Activated CD4-positive, alpha-beta T cell treated with anti-CD3 and anti-CD28 coated beads for 36 hours (primary cell): ENCODE results near the gene CCDC50. TPM values are rescaled to one million over a fixed set of nuclear protein-coding genes. Genes with fewer than 3 reads are reported as not detected.

Experiments used
- ATAC-seq: fragments of 200-7000 bp; cut with Tn5 transposase; one replicate; pipeline ENCODE4 v1.10.0; 2021; ENCODE audit warnings: mild to moderate bottlenecking, moderate library complexity
- CTCF ChIA-PET: fragments of 350-600 bp; sonication (Branson Sonifier 250); formaldehyde crosslinking; loops from one replicate; lab custom pipeline; 2021; ENCODE audit warnings: antibody characterized with exemption; lab: Charles Lee
- POLR2A ChIA-PET: fragments of 350-600 bp; sonication (Branson Sonifier 250); formaldehyde crosslinking; loops from one replicate; lab custom pipeline; 2021; ENCODE audit warnings: antibody characterized with exemption, inconsistent platforms; lab: Charles Lee
- DNase-seq: peaks from one replicate; pipeline ENCODE4 v3.0.0-alpha.2; 2020
- H3K27ac Mint-ChIP-seq: one replicate; pipeline ENCODE4 v1.8.0; 2021; ENCODE audit warnings: mixed read lengths
- H3K27me3 Mint-ChIP-seq: one replicate; pipeline ENCODE4 v1.8.0; 2021; ENCODE audit warnings: mixed read lengths
- H3K36me3 Mint-ChIP-seq: one replicate; pipeline ENCODE4 v1.8.0; 2021; ENCODE audit warnings: low read depth, mixed read lengths
- H3K4me1 Mint-ChIP-seq: one replicate; pipeline ENCODE4 v1.8.0; 2021; ENCODE audit warnings: mixed read lengths
- H3K4me3 Mint-ChIP-seq: one replicate; pipeline ENCODE4 v1.8.0; 2021; ENCODE audit warnings: mild to moderate bottlenecking, moderate library complexity, mixed read lengths
- H3K9me3 Mint-ChIP-seq: one replicate; pipeline ENCODE4 v1.8.0; 2021; ENCODE audit warnings: low read depth, mixed read lengths
- intact Hi-C, 2 experiments: fragments of 100-400 bp; cut with DNase I in 1 of 2; cut with micrococcal nuclease in 1 of 2; formaldehyde crosslinking; loops; one replicate each; pipeline versions ENCODE4 v1.14.2 to v1.15.1; 2022 to 2024; cut with DNase I, micrococcal nuclease
- total RNA-seq, 2 experiments: library from RNA; stranded (reverse); gene quantifications; one replicate each; pipeline ENCODE4 v1.2.3, GENCODE V29; 2021

CCDC50 gene
- total RNA-seq, 2 experiments from 2014 or later: 26.5 to 27.2 TPM

- ATAC-seq (no peak), DNase-seq (no peak)
- Mint-ChIP-seq H3K36me3 (no peaks in the 10 kb centered on the region), H3K27ac (no peak overlapping the region), H3K4me1 (peaks cover 25% of the 10 kb centered on the region), H3K9me3 (no peaks in the 10 kb centered on the region), H3K4me3 (no peak overlapping the region), H3K27me3 (no peaks in the 10 kb centered on the region)
- POLR2A ChIA-PET: no interaction called here
- CTCF ChIA-PET: no interaction called here
- intact Hi-C loops: no loop called here
Measured at GRCh38 chr3:191352014-191352413, 22.8 kb downstream of the CCDC50 start.

GRCh38 chr3:191353022-191353777 is 24.0 kb downstream of the CCDC50 start:
- DNase-seq: no peak
- POLR2A ChIA-PET: no interaction called here
- CTCF ChIA-PET: interaction anchor here (1.2 kb wide), 1 partner anchor 20 kb away, joined by 3 read pairs; no protein-coding TSS in a partner anchor
- Mint-ChIP-seq H3K9me3 (no peaks in the 10 kb centered on the region), H3K4me3 (no peak overlapping the region), H3K36me3 (peaks cover 3% of the 10 kb centered on the region), H3K27me3 (no peaks in the 10 kb centered on the region), H3K27ac (no peak overlapping the region), H3K4me1 (peaks cover 26% of the 10 kb centered on the region)
- ATAC-seq: no peak
- intact Hi-C loops: no loop called here

GRCh38 chr3:191355406-191355805 is 26.2 kb downstream of the CCDC50 start:
- H3K27me3 Mint-ChIP-seq: no peaks in the 10 kb centered on the region
- H3K4me3 Mint-ChIP-seq: no peak overlapping the region
- POLR2A ChIA-PET: interaction anchor here (0.6 kb wide), 1 partner anchor 848 kb away, joined by 3 read pairs; no protein-coding TSS in a partner anchor
- H3K4me1 Mint-ChIP-seq: peaks cover 36% of the 10 kb centered on the region
- H3K27ac Mint-ChIP-seq: no peak overlapping the region
- DNase-seq (no peak), ATAC-seq (peak; percentile 46)
- peaks cover 6% of the 10 kb centered on the region for H3K36me3 Mint-ChIP-seq
- intact Hi-C loops: no loop called here
- CTCF ChIA-PET: interaction anchor here (1.2 kb wide), 1 partner anchor 15 kb away, joined by 3 read pairs; no protein-coding TSS in a partner anchor
- no peaks in the 10 kb centered on the region for H3K9me3 Mint-ChIP-seq

- Mint-ChIP-seq H3K36me3 (peaks cover 11% of the 10 kb centered on the region), H3K9me3 (no peaks in the 10 kb centered on the region), H3K27ac (no peak overlapping the region), H3K4me1 (peaks cover 33% of the 10 kb centered on the region), H3K4me3 (no peak overlapping the region), H3K27me3 (no peaks in the 10 kb centered on the region)
- CTCF ChIA-PET: no interaction called here
- no peak for DNase-seq
- POLR2A ChIA-PET: no interaction called here
- ATAC-seq: no peak
- intact Hi-C loops: no loop called here
Measured at GRCh38 chr3:191356631-191357439, 27.6 kb downstream of the CCDC50 start.

- no peak overlapping the region for H3K4me3 Mint-ChIP-seq
- H3K9me3 Mint-ChIP-seq: no peaks in the 10 kb centered on the region
- peaks cover 33% of the 10 kb centered on the region for H3K4me1 Mint-ChIP-seq
- ChIA-PET CTCF (no interaction called here), POLR2A (no interaction called here)
- intact Hi-C loops: no loop called here
- H3K27ac Mint-ChIP-seq: peak overlapping the region; percentile 27
- H3K36me3 Mint-ChIP-seq: peaks cover 11% of the 10 kb centered on the region
- ATAC-seq (no peak), DNase-seq (no peak)
- H3K27me3 Mint-ChIP-seq: no peaks in the 10 kb centered on the region
Measured at GRCh38 chr3:191357909-191358308, 28.7 kb downstream of the CCDC50 start.

GRCh38 chr3:191358929-191359328 is 29.7 kb downstream of the CCDC50 start:
- Mint-ChIP-seq H3K4me3 (no peak overlapping the region), H3K9me3 (no peaks in the 10 kb centered on the region)

GRCh38 chr3:191360620-191361019 is 31.4 kb downstream of the CCDC50 start:
- Mint-ChIP-seq H3K27me3 (no peaks in the 10 kb centered on the region), H3K4me3 (no peak overlapping the region), H3K9me3 (no peaks in the 10 kb centered on the region), H3K36me3 (peaks cover 14% of the 10 kb centered on the region), H3K4me1 (peaks cover 26% of the 10 kb centered on the region), H3K27ac (no peak overlapping the region)
- DNase-seq: no peak
- POLR2A ChIA-PET: no interaction called here
- ATAC-seq: no peak
- intact Hi-C loops: loop anchor here in 1 of 2 experiments (1.0 kb wide), 1 partner anchor 24 kb away; no protein-coding TSS in a partner anchor
- CTCF ChIA-PET: no interaction called here

More at GRCh38 chr3:191358929-191359328, 29.7 kb downstream of the CCDC50 start:
- intact Hi-C loops: no loop called here
- ChIA-PET POLR2A (interaction anchor here (0.6 kb wide), 1 partner anchor 1364 kb away, joined by 7 read pairs; no protein-coding TSS in a partner anchor), CTCF (interaction anchor here (0.8 kb wide), 1 partner anchor 21 kb away, joined by 4 read pairs; no protein-coding TSS in a partner anchor)
- ATAC-seq (peak; percentile 76), DNase-seq (no peak)
- H3K27ac Mint-ChIP-seq: peak overlapping the region; percentile 4
- H3K4me1 Mint-ChIP-seq: peaks cover 30% of the 10 kb centered on the region
- H3K36me3 Mint-ChIP-seq: peaks cover 13% of the 10 kb centered on the region
- no peaks in the 10 kb centered on the region for H3K27me3 Mint-ChIP-seq

GRCh38 chr3:191361456-191361855 is 32.3 kb downstream of the CCDC50 start:
- H3K4me3 Mint-ChIP-seq: no peak overlapping the region
- ChIA-PET CTCF (no interaction called here), POLR2A (no interaction called here)
- DNase-seq (no peak), ATAC-seq (no peak)
- H3K4me1 Mint-ChIP-seq: peaks cover 24% of the 10 kb centered on the region
- H3K27me3 Mint-ChIP-seq: no peaks in the 10 kb centered on the region
- no peaks in the 10 kb centered on the region for H3K9me3 Mint-ChIP-seq
- H3K36me3 Mint-ChIP-seq: peaks cover 14% of the 10 kb centered on the region
- no peak overlapping the region for H3K27ac Mint-ChIP-seq
- intact Hi-C loops: no loop called here

- Mint-ChIP-seq H3K27ac (no peak overlapping the region), H3K36me3 (peaks cover 14% of the 10 kb centered on the region), H3K4me1 (peaks cover 22% of the 10 kb centered on the region), H3K4me3 (no peak overlapping the region), H3K9me3 (no peaks in the 10 kb centered on the region), H3K27me3 (no peaks in the 10 kb centered on the region)
- CTCF ChIA-PET: no interaction called here
- no peak for ATAC-seq
- intact Hi-C loops: no loop called here
- DNase-seq: no peak
- POLR2A ChIA-PET: no interaction called here
Measured at GRCh38 chr3:191362037-191362436, 32.8 kb downstream of the CCDC50 start.

- POLR2A ChIA-PET: no interaction called here
- no peak for DNase-seq
- CTCF ChIA-PET: interaction anchor here (0.7 kb wide), 1 partner anchor 1523 kb away, joined by 3 read pairs; no protein-coding TSS in a partner anchor
- H3K27me3 Mint-ChIP-seq: no peaks in the 10 kb centered on the region
- H3K4me3 Mint-ChIP-seq: no peak overlapping the region
- peaks cover 12% of the 10 kb centered on the region for H3K36me3 Mint-ChIP-seq
- H3K4me1 Mint-ChIP-seq: peaks cover 20% of the 10 kb centered on the region
- H3K9me3 Mint-ChIP-seq: no peaks in the 10 kb centered on the region
- ATAC-seq: no peak
- intact Hi-C loops: no loop called here
- H3K27ac Mint-ChIP-seq: no peak overlapping the region
Measured at GRCh38 chr3:191362524-191363090, 33.4 kb downstream of the CCDC50 start.

- Mint-ChIP-seq H3K27ac (no peak overlapping the region), H3K27me3 (no peaks in the 10 kb centered on the region), H3K36me3 (peaks cover 12% of the 10 kb centered on the region), H3K4me1 (peaks cover 15% of the 10 kb centered on the region), H3K4me3 (no peak overlapping the region), H3K9me3 (no peaks in the 10 kb centered on the region)
- DNase-seq (no peak), ATAC-seq (no peak)
- intact Hi-C loops: no loop called here
- ChIA-PET POLR2A (interaction anchor here (0.6 kb wide), 1 partner anchor 47 kb away, joined by 6 read pairs; no protein-coding TSS in a partner anchor), CTCF (no interaction called here)
Measured at GRCh38 chr3:191363221-191363620, 34.0 kb downstream of the CCDC50 start.
